ENCODE measurements around the gene DCAF8.

Gene DCAF8

GRCh38 chr1:160220301-160220700 is 42.0 kb downstream of the DCAF8 start:
- Histone ChIP-seq H3K36me3 (ENCODE audit: insufficient read depth) (peaks cover 21% of the 10 kb centered on the region; the same call in 1 of the 2 replicates), H3K27ac (no peak overlapping the region)

GRCh38 chr1:160219062-160219929 is 43.1 kb downstream of the DCAF8 start:
- no peak overlapping the region for H3K9ac ChIP-seq

More at GRCh38 chr1:160220301-160220700, 42.0 kb downstream of the DCAF8 start:
- Histone ChIP-seq H3K27me3 (ENCODE audit: insufficient read depth, low read depth) (no peaks in the 10 kb centered on the region), H3K9ac (no peak overlapping the region), H3K79me2 (ENCODE audit: insufficient read depth, low read depth) (no peaks in the 10 kb centered on the region), H4K20me1 (ENCODE audit: insufficient read depth) (no peaks in the 10 kb centered on the region), H3K4me1 (ENCODE audit: low read depth, poor library complexity, severe bottlenecking) (peaks cover 7% of the 10 kb centered on the region), H3K4me3 (IDR thresholded peaks at IDR 0.05; ENCODE audit: insufficient read depth, low read depth, low read length) (no peak overlapping the region), H3K4me2 (no peak overlapping the region), H2AFZ (ENCODE audit: low read depth) (no peak overlapping the region)
- no peak for TF ChIP-seq CTCF (conservative IDR thresholded peaks at IDR 0.05; ENCODE audit: low read depth, low read length)

GRCh38 chr1:160217481-160218051 is 44.8 kb downstream of the DCAF8 start:
- H3K4me1 ChIP-seq (ENCODE audit: low read depth, poor library complexity, severe bottlenecking) = peaks cover 7% of the 10 kb centered on the region
- no peak for TF ChIP-seq CTCF (conservative IDR thresholded peaks at IDR 0.05; ENCODE audit: low read depth, low read length)
- peaks cover 23% of the 10 kb centered on the region; the same call in 1 of the 2 replicates for H3K36me3 ChIP-seq (ENCODE audit: insufficient read depth)
- no peak overlapping the region for H3K4me3 ChIP-seq (IDR thresholded peaks at IDR 0.05; ENCODE audit: insufficient read depth, low read depth, low read length)
- no peak overlapping the region for H3K27ac ChIP-seq
- H4K20me1 ChIP-seq (ENCODE audit: insufficient read depth) = no peaks in the 10 kb centered on the region
- no peak overlapping the region for H3K4me2 ChIP-seq
- H3K27me3 ChIP-seq (ENCODE audit: insufficient read depth, low read depth) = no peaks in the 10 kb centered on the region
- H3K79me2 ChIP-seq (ENCODE audit: insufficient read depth, low read depth) = no peaks in the 10 kb centered on the region
- no peak overlapping the region; the same call in 1 of the 2 replicates for H3K9ac ChIP-seq
- no peak overlapping the region for H2AFZ ChIP-seq (ENCODE audit: low read depth)

More at GRCh38 chr1:160219062-160219929, 43.1 kb downstream of the DCAF8 start:
- Histone ChIP-seq H3K79me2 (ENCODE audit: insufficient read depth, low read depth) (no peaks in the 10 kb centered on the region), H4K20me1 (ENCODE audit: insufficient read depth) (no peaks in the 10 kb centered on the region), H3K27me3 (ENCODE audit: insufficient read depth, low read depth) (no peaks in the 10 kb centered on the region), H2AFZ (ENCODE audit: low read depth) (no peak overlapping the region), H3K4me2 (no peak overlapping the region), H3K27ac (no peak overlapping the region; the same call in 1 of the 2 replicates), H3K4me3 (IDR thresholded peaks at IDR 0.05; ENCODE audit: insufficient read depth, low read depth, low read length) (no peak overlapping the region), H3K36me3 (ENCODE audit: insufficient read depth) (peaks cover 21% of the 10 kb centered on the region; the same call in 1 of the 2 replicates), H3K4me1 (ENCODE audit: low read depth, poor library complexity, severe bottlenecking) (peaks cover 7% of the 10 kb centered on the region)
- peak; percentile 55 for TF ChIP-seq CTCF (conservative IDR thresholded peaks at IDR 0.05; ENCODE audit: low read depth, low read length)

GRCh38 chr1:160216301-160216700 is 46.0 kb downstream of the DCAF8 start:
- no peaks in the 10 kb centered on the region for H3K79me2 ChIP-seq (ENCODE audit: insufficient read depth, low read depth)
- no peak for TF ChIP-seq CTCF (conservative IDR thresholded peaks at IDR 0.05; ENCODE audit: low read depth, low read length)
- no peak overlapping the region for H3K4me2 ChIP-seq
- H2AFZ ChIP-seq (ENCODE audit: low read depth) = no peak overlapping the region
- H3K9ac ChIP-seq = no peak overlapping the region
- H3K27me3 ChIP-seq (ENCODE audit: insufficient read depth, low read depth) = no peaks in the 10 kb centered on the region
- peaks cover 7% of the 10 kb centered on the region for H3K4me1 ChIP-seq (ENCODE audit: low read depth, poor library complexity, severe bottlenecking)
- no peak overlapping the region for H3K27ac ChIP-seq
- H3K36me3 ChIP-seq (ENCODE audit: insufficient read depth) = peaks cover 27% of the 10 kb centered on the region; the same call in 1 of the 2 replicates
- no peak overlapping the region for H3K4me3 ChIP-seq (IDR thresholded peaks at IDR 0.05; ENCODE audit: insufficient read depth, low read depth, low read length)
- no peaks in the 10 kb centered on the region for H4K20me1 ChIP-seq (ENCODE audit: insufficient read depth)

All from KMS-11 (cell line).